ENCODE data around the gene ING5.

ING5 gene

GRCh38 chr2:241743620-241744019 lies 41.8 kb downstream of the ING5 start:
- Histone ChIP-seq H3K4me1 (ENCODE audit: low read length) (no peaks in the 10 kb centered on the region), H3K4me3 (ENCODE audit: low read length) (no peak overlapping the region)
- no peak for TF ChIP-seq EZH2phosphoT487 (IDR thresholded peaks at IDR 0.05; ENCODE audit: low read depth)
- TF ChIP-seq, protein P1, sequence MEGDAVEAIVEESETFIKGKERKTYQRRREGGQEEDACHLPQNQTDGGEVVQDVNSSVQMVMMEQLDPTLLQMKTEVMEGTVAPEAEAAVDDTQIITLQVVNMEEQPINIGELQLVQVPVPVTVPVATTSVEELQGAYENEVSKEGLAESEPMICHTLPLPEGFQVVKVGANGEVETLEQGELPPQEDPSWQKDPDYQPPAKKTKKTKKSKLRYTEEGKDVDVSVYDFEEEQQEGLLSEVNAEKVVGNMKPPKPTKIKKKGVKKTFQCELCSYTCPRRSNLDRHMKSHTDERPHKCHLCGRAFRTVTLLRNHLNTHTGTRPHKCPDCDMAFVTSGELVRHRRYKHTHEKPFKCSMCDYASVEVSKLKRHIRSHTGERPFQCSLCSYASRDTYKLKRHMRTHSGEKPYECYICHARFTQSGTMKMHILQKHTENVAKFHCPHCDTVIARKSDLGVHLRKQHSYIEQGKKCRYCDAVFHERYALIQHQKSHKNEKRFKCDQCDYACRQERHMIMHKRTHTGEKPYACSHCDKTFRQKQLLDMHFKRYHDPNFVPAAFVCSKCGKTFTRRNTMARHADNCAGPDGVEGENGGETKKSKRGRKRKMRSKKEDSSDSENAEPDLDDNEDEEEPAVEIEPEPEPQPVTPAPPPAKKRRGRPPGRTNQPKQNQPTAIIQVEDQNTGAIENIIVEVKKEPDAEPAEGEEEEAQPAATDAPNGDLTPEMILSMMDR (IDR thresholded peaks at IDR 0.05; ENCODE audit: low read depth, low read length): no peak

GRCh38 chr2:241744028-241744754 lies 42.4 kb downstream of the ING5 start:
- Histone ChIP-seq H3K4me3 (ENCODE audit: low read length) (no peak overlapping the region), H3K4me2 (ENCODE audit: low read length) (no peak overlapping the region), H4K20me1 (ENCODE audit: insufficient read depth, low read length) (no peaks in the 10 kb centered on the region; the same call in 1 of the 2 replicates), H3K4me1 (ENCODE audit: low read length) (no peaks in the 10 kb centered on the region), H3K9ac (ENCODE audit: low read length) (no peak overlapping the region), H3K36me3 (replicated peaks; ENCODE audit: low read depth, low read length) (peaks cover 24% of the 10 kb centered on the region), H3K79me2 (ENCODE audit: low read length) (no peaks in the 10 kb centered on the region; the same call in 1 of the 2 replicates), H3K27me3 (ENCODE audit: low read depth, low read length) (no peaks in the 10 kb centered on the region), H3K27ac (ENCODE audit: low read length) (no peak overlapping the region), H2AFZ (ENCODE audit: low read depth, low read length) (no peak overlapping the region), H3K9me3 (ENCODE audit: insufficient read depth, low read length) (no peaks in the 10 kb centered on the region)
- TF ChIP-seq, protein P1 (IDR thresholded peaks at IDR 0.05; ENCODE audit: low read depth, low read length): no peak
- TF ChIP-seq EZH2phosphoT487 (IDR thresholded peaks at IDR 0.05; ENCODE audit: low read depth): no peak

More at GRCh38 chr2:241743620-241744019, 41.8 kb downstream of the ING5 start:
- H2AFZ ChIP-seq (ENCODE audit: low read depth, low read length): no peak overlapping the region
- no peak overlapping the region for H3K27ac ChIP-seq (ENCODE audit: low read length)
- H4K20me1 ChIP-seq (ENCODE audit: insufficient read depth, low read length): no peaks in the 10 kb centered on the region; the same call in 1 of the 2 replicates
- H3K36me3 ChIP-seq (replicated peaks; ENCODE audit: low read depth, low read length): peaks cover 24% of the 10 kb centered on the region
- H3K4me2 ChIP-seq (ENCODE audit: low read length): no peak overlapping the region
- no peaks in the 10 kb centered on the region; the same call in 1 of the 2 replicates for H3K79me2 ChIP-seq (ENCODE audit: low read length)
- no peak overlapping the region for H3K9ac ChIP-seq (ENCODE audit: low read length)
- H3K27me3 ChIP-seq (ENCODE audit: low read depth, low read length): no peaks in the 10 kb centered on the region
- H3K9me3 ChIP-seq (ENCODE audit: insufficient read depth, low read length): no peaks in the 10 kb centered on the region

- no peaks in the 10 kb centered on the region; the same call in 1 of the 2 replicates for H3K79me2 ChIP-seq (ENCODE audit: low read length)
- no peak overlapping the region for H3K9ac ChIP-seq (ENCODE audit: low read length)
- H3K27me3 ChIP-seq (ENCODE audit: low read depth, low read length): no peaks in the 10 kb centered on the region
- no peaks in the 10 kb centered on the region; the same call in 1 of the 2 replicates for H4K20me1 ChIP-seq (ENCODE audit: insufficient read depth, low read length)
- H3K27ac ChIP-seq (ENCODE audit: low read length): no peak overlapping the region
- peaks cover 24% of the 10 kb centered on the region for H3K36me3 ChIP-seq (replicated peaks; ENCODE audit: low read depth, low read length)
- no peak overlapping the region for H2AFZ ChIP-seq (ENCODE audit: low read depth, low read length)
- H3K4me1 ChIP-seq (ENCODE audit: low read length): no peaks in the 10 kb centered on the region
- no peak for TF ChIP-seq EZH2phosphoT487 (IDR thresholded peaks at IDR 0.05; ENCODE audit: low read depth)
- TF ChIP-seq, protein P1 (IDR thresholded peaks at IDR 0.05; ENCODE audit: low read depth, low read length): no peak
- no peak overlapping the region for H3K4me2 ChIP-seq (ENCODE audit: low read length)
- no peaks in the 10 kb centered on the region for H3K9me3 ChIP-seq (ENCODE audit: insufficient read depth, low read length)
- H3K4me3 ChIP-seq (ENCODE audit: low read length): no peak overlapping the region
Observed at GRCh38 chr2:241745276-241745675, 43.4 kb downstream of the ING5 start.

- H3K36me3 ChIP-seq (replicated peaks; ENCODE audit: low read depth, low read length): peaks cover 24% of the 10 kb centered on the region
- H3K4me3 ChIP-seq (ENCODE audit: low read length): no peak overlapping the region
- TF ChIP-seq EZH2phosphoT487 (IDR thresholded peaks at IDR 0.05; ENCODE audit: low read depth): no peak
- TF ChIP-seq, protein P1 (IDR thresholded peaks at IDR 0.05; ENCODE audit: low read depth, low read length): no peak
- no peak overlapping the region for H3K4me2 ChIP-seq (ENCODE audit: low read length)
- H3K27ac ChIP-seq (ENCODE audit: low read length): no peak overlapping the region
- H3K9me3 ChIP-seq (ENCODE audit: insufficient read depth, low read length): no peaks in the 10 kb centered on the region
- no peaks in the 10 kb centered on the region for H3K4me1 ChIP-seq (ENCODE audit: low read length)
- H2AFZ ChIP-seq (ENCODE audit: low read depth, low read length): no peak overlapping the region
- no peaks in the 10 kb centered on the region; the same call in 1 of the 2 replicates for H4K20me1 ChIP-seq (ENCODE audit: insufficient read depth, low read length)
- H3K9ac ChIP-seq (ENCODE audit: low read length): no peak overlapping the region
- H3K27me3 ChIP-seq (ENCODE audit: low read depth, low read length): no peaks in the 10 kb centered on the region
- H3K79me2 ChIP-seq (ENCODE audit: low read length): no peaks in the 10 kb centered on the region; the same call in 1 of the 2 replicates
Observed at GRCh38 chr2:241746084-241746483, 44.2 kb downstream of the ING5 start.

Measured in OCI-LY3 (cell line).